H9 (cell line): Measurements from ENCODE around the gene TLR8. TPM values are rescaled to one million over a fixed set of nuclear protein-coding genes. Genes with fewer than 3 reads are reported as not detected.

Experiments
- DNase-seq: peaks from one replicate; pipeline ENCODE4 v3.0.0-alpha.2; 2017
- H2AFZ ChIP-seq: one replicate; pipeline ENCODE4 v1.6.1; 2013; ENCODE audit warnings: mild to moderate bottlenecking, low read length, control low read depth, moderate library complexity
- H2AK5ac ChIP-seq: 2 replicates; pipeline ENCODE4 v1.6.1; 2013; ENCODE audit warnings: low read length, control low read depth, mixed read lengths; ENCODE audit not compliant: insufficient read length
- H2BK120ac ChIP-seq: one replicate; pipeline ENCODE4 v1.6.1; 2013; ENCODE audit warnings: low read depth, mild to moderate bottlenecking, low read length, control low read depth, inconsistent platforms; ENCODE audit not compliant: poor library complexity, severe bottlenecking
- H2BK12ac ChIP-seq: 2 replicates; pipeline ENCODE4 v1.6.1; 2013; ENCODE audit warnings: low read length, control low read depth, mixed read lengths, low read depth; ENCODE audit not compliant: insufficient read length
- H2BK15ac ChIP-seq: 2 replicates; pipeline ENCODE4 v1.6.1; 2013; ENCODE audit warnings: low read depth, low read length, control low read depth
- H2BK20ac ChIP-seq: one replicate; pipeline ENCODE4 v1.6.1; 2013; ENCODE audit warnings: low read depth, mild to moderate bottlenecking, low read length, control low read depth, inconsistent platforms; ENCODE audit not compliant: poor library complexity, severe bottlenecking
- H2BK5ac ChIP-seq: 2 replicates; pipeline ENCODE4 v1.6.1; 2013; ENCODE audit warnings: low read length, control low read depth, mixed read lengths; ENCODE audit not compliant: insufficient read length
- H3K14ac ChIP-seq: 2 replicates; pipeline ENCODE4 v1.6.1; 2013; ENCODE audit warnings: low read length, control low read depth; ENCODE audit not compliant: insufficient read depth
- H3K18ac ChIP-seq: 2 replicates; pipeline ENCODE4 v1.6.1; 2013; ENCODE audit warnings: low read depth, mild to moderate bottlenecking, mixed read lengths, low read length, control low read depth; ENCODE audit not compliant: insufficient read length
- H3K23ac ChIP-seq: 2 replicates; pipeline ENCODE4 v1.6.1; 2013; ENCODE audit warnings: low read length, control low read depth, mixed read lengths, low read depth; ENCODE audit not compliant: insufficient read length
- H3K23me2 ChIP-seq: 2 replicates; pipeline ENCODE4 v1.6.1; 2013; ENCODE audit warnings: low read depth, mild to moderate bottlenecking, mixed read lengths, low read length, control low read depth; ENCODE audit not compliant: insufficient read length, poor library complexity, severe bottlenecking
- H3K27ac ChIP-seq: 2 replicates; pipeline ENCODE4 v1.5.1; 2013; ENCODE audit warnings: low read length, control low read depth, mixed read lengths, low read depth; ENCODE audit not compliant: insufficient read length
- H3K27me3 ChIP-seq: 2 replicates; pipeline ENCODE4 v1.6.1; 2013; ENCODE audit warnings: low read length, control low read depth, inconsistent platforms; ENCODE audit not compliant: insufficient read depth
- H3K4ac ChIP-seq: 2 replicates; pipeline ENCODE4 v1.6.1; 2013; ENCODE audit warnings: low read depth, mild to moderate bottlenecking, control low read depth, inconsistent platforms, low read length, moderate library complexity
- H3K4me1 ChIP-seq: 2 replicates; pipeline ENCODE4 v1.6.1; 2013; ENCODE audit warnings: low read length, control low read depth, inconsistent platforms; ENCODE audit not compliant: insufficient read depth
- H3K4me2 ChIP-seq: 2 replicates; pipeline ENCODE4 v1.6.1; 2013; ENCODE audit warnings: low read length, control low read depth, mixed read lengths; ENCODE audit not compliant: insufficient read length, insufficient read depth
- H3K56ac ChIP-seq: 2 replicates; pipeline ENCODE4 v1.6.1; 2013; ENCODE audit warnings: low read depth, mild to moderate bottlenecking, mixed read lengths, low read length, control low read depth; ENCODE audit not compliant: insufficient read length
- H3K79me1 ChIP-seq: 2 replicates; pipeline ENCODE4 v1.6.1; 2013; ENCODE audit warnings: low read depth, mild to moderate bottlenecking, moderate library complexity, low read length, control low read depth, inconsistent platforms; ENCODE audit not compliant: insufficient read depth, poor library complexity, severe bottlenecking
- H3K79me2 ChIP-seq: 2 replicates; pipeline ENCODE4 v1.6.1; 2013; ENCODE audit warnings: low read length, control low read depth, inconsistent platforms; ENCODE audit not compliant: insufficient read depth
- H3K9ac ChIP-seq: 2 replicates; pipeline ENCODE4 v1.6.1; 2013; ENCODE audit warnings: low read length, control low read depth, mixed read lengths; ENCODE audit not compliant: insufficient read length; ENCODE audit errors: extremely low read depth
- H3K9me3 ChIP-seq: one replicate; pipeline ENCODE4 v1.6.1; 2013; ENCODE audit warnings: low read depth, low read length, inconsistent platforms; ENCODE audit not compliant: control insufficient read depth
- H3T11ph ChIP-seq: one replicate; pipeline ENCODE4 v1.6.1; 2013; ENCODE audit warnings: mild to moderate bottlenecking, low read length, control low read depth, inconsistent platforms
- H4K20me1 ChIP-seq: one replicate; pipeline ENCODE4 v1.6.1; 2013; ENCODE audit not compliant: control insufficient read depth, insufficient read length, insufficient read depth
- H4K5ac ChIP-seq: 2 replicates; pipeline ENCODE4 v1.6.1; 2013; ENCODE audit warnings: low read depth, mild to moderate bottlenecking, mixed read lengths, low read length, control low read depth; ENCODE audit not compliant: insufficient read length
- H4K8ac ChIP-seq: replicated peaks from 2 replicates; pipeline ENCODE4 v1.6.1; 2013; ENCODE audit warnings: low read length, control low read depth, mixed read lengths, low read depth; ENCODE audit not compliant: insufficient read length
- H4K91ac ChIP-seq: 2 replicates; pipeline ENCODE4 v1.6.1; 2013; ENCODE audit warnings: low read depth, mild to moderate bottlenecking, moderate library complexity, mixed read lengths, low read length, control low read depth; ENCODE audit not compliant: insufficient read length
- H3K27ac Mint-ChIP-seq, 3 experiments: 2 replicates in 2 of 3; 3 replicates in 1 of 3; pipeline ENCODE4 v1.8.0; 2020 to 2021; ENCODE audit warnings: mixed read lengths in 3 of 3, mild to moderate bottlenecking in 1 of 3, moderate library complexity in 1 of 3
- H3K27me3 Mint-ChIP-seq: 2 replicates; pipeline ENCODE4 v1.8.0; 2021; ENCODE audit warnings: low read depth, mild to moderate bottlenecking, moderate library complexity, mixed read lengths
- H3K36me3 Mint-ChIP-seq, 3 experiments: 2 replicates in 2 of 3; 3 replicates in 1 of 3; pipeline ENCODE4 v1.8.0; 2020 to 2021; ENCODE audit warnings: low read depth in 3 of 3, mixed read lengths in 3 of 3; ENCODE audit not compliant: insufficient read depth in 1 of 3
- H3K4me1 Mint-ChIP-seq, 2 experiments: 2 replicates each; pipeline ENCODE4 v1.8.0; 2020; ENCODE audit warnings: mixed read lengths in 2 of 2
- H3K4me3 Mint-ChIP-seq, 2 experiments: 2 replicates in 1 of 2; 3 replicates in 1 of 2; pipeline ENCODE4 v1.8.0; 2020 to 2021; ENCODE audit warnings: mild to moderate bottlenecking in 2 of 2, mixed read lengths in 2 of 2, moderate library complexity in 1 of 2
- H3K9me3 Mint-ChIP-seq, 2 experiments: 2 replicates in 1 of 2; 3 replicates in 1 of 2; pipeline ENCODE4 v1.8.0; 2020; ENCODE audit warnings: mild to moderate bottlenecking in 2 of 2, mixed read lengths in 2 of 2, moderate library complexity in 1 of 2
- WGBS: extraction: QIAGEN DNeasy Blood & Tissue Kit; methylation state at CpG from one replicate; pipeline ENCODE4 v1.1.7; 2013; ENCODE audit warnings: missing lambda C conversion rate, low lambda C conversion rate, mixed read lengths; ENCODE audit not compliant: insufficient read length; ENCODE audit errors: extremely low coverage; 5-methylcytosine and 5-hydroxymethylcytosine counted together
- total RNA-seq: library from RNA; stranded (reverse); gene quantifications from 2 replicates; pipeline ENCODE4 v1.2.1, GENCODE V29; 2021
- TF ChIP-seq, protein P1 (sequence below): fragments of 200-600 bp; sonication (generic); conservative IDR thresholded peaks from 3 replicates; pipeline ENCODE4 v1.8.0; 2021; ENCODE audit warnings: antibody characterized with exemption, mild to moderate bottlenecking

TLR8 gene
- total RNA-seq, 1 experiment from 2014 or later = not detected

DNA sequence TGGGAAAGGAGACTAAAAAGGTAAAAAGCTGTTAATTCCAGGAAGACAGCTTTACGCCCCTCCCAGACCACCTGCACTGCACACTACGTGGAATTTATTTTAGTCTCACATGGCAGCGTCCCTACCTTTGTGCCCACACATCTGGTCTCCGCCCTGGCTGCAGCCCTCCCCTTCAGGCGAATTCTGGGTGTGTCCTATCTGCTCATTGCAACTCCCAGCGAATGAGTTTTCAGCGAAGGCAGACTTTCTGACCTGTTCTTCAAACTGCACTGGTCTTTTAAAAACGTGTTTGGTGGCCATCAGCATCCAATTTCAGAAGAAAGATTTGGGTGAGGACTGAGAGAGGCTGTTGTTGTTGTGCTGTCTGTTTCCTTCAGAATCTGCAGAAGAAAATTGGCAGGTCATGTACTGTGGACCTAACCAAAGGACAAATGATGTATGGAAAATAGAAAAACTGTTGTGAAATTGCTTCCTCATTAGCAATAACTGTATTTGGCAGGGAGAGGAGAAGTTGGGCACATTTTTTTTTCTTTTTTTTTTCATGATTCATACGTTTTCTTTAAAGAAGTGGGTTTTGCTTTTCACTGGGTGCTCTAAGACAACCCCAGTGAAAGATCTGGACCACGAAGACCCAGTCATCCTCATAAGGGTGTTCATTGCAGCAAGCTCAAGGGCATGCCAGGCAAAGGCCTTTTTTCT lies 4.2 kb downstream of the TLR8 start:
- Histone ChIP-seq H3K23me2 (no peaks in the 10 kb centered on the region), H3K4me2 (no peak overlapping the region), H4K91ac (no peak overlapping the region), H3T11ph (no peak overlapping the region), H2AK5ac (no peak overlapping the region), H2BK12ac (no peak overlapping the region), H2BK15ac (no peak overlapping the region), H3K27ac (no peak overlapping the region), H3K79me2 (0 out of 2 replicates have a peak, but pooled peaks cover 1% of the 10 kb centered on the region), H2BK20ac (no peak overlapping the region), H3K18ac (no peak overlapping the region), H3K14ac (no peak overlapping the region), H3K9ac (no peak overlapping the region), H3K79me1 (no peaks in the 10 kb centered on the region), H2BK120ac (no peak overlapping the region), H2AFZ (no peak overlapping the region), H3K4me1 (no peaks in the 10 kb centered on the region), H3K23ac (no peak overlapping the region), H4K20me1 (no peaks in the 10 kb centered on the region), H4K8ac (no peak overlapping the region), H2BK5ac (no peak overlapping the region), H3K4ac (no peak overlapping the region), H4K5ac (no peak overlapping the region), H3K9me3 (no peaks in the 10 kb centered on the region), H3K27me3 (no peaks in the 10 kb centered on the region), H3K56ac (no peak overlapping the region)
- TF ChIP-seq, protein P1, sequence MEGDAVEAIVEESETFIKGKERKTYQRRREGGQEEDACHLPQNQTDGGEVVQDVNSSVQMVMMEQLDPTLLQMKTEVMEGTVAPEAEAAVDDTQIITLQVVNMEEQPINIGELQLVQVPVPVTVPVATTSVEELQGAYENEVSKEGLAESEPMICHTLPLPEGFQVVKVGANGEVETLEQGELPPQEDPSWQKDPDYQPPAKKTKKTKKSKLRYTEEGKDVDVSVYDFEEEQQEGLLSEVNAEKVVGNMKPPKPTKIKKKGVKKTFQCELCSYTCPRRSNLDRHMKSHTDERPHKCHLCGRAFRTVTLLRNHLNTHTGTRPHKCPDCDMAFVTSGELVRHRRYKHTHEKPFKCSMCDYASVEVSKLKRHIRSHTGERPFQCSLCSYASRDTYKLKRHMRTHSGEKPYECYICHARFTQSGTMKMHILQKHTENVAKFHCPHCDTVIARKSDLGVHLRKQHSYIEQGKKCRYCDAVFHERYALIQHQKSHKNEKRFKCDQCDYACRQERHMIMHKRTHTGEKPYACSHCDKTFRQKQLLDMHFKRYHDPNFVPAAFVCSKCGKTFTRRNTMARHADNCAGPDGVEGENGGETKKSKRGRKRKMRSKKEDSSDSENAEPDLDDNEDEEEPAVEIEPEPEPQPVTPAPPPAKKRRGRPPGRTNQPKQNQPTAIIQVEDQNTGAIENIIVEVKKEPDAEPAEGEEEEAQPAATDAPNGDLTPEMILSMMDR = no peak
- Mint-ChIP-seq H3K4me3 (no peak overlapping the region), H3K36me3 (peaks cover 0 to 3% (median 2%) of the 10 kb centered on the region in 3 experiments; a peak in 2 of 7 replicates), H3K27ac (no peak overlapping the region), H3K9me3 (peaks cover 61 to 66% of the 10 kb centered on the region in 2 experiments), H3K27me3 (peaks cover 4% of the 10 kb centered on the region; the same call in 1 of the 2 replicates), H3K4me1 (no peaks in the 10 kb centered on the region)
- WGBS = no CpG with 5 or more reads among the region's 10 CpGs
- no peak for DNase-seq
